SK-N-MC (cell line): ENCODE data around the gene TALDO1.

Source experiments
- DNase-seq: peaks from one replicate; pipeline ENCODE4 v3.0.0-alpha.2; 2011; ENCODE audit warnings: low read depth, low spot score
- H3K27ac ChIP-seq: fragments of 200-600 bp; sonication (generic); 2 replicates; pipeline ENCODE4 v1.5.1; 2016; ENCODE audit warnings: mixed run types
- H3K36me3 ChIP-seq: fragments of 200-600 bp; sonication (generic); 2 replicates; pipeline ENCODE4 v1.6.1; 2017; ENCODE audit warnings: antibody characterized with exemption, low read length, mixed read lengths; ENCODE audit not compliant: insufficient read depth
- H3K4me3 ChIP-seq: fragments of 200-600 bp; sonication (generic); 2 replicates; pipeline ENCODE4 v1.5.1; 2016
- H3K9ac ChIP-seq: fragments of 200-600 bp; sonication (generic); 2 replicates; pipeline ENCODE4 v1.8.0; 2017; ENCODE audit warnings: mixed run types, mixed read lengths; ENCODE audit not compliant: insufficient read length
- H3K9me3 ChIP-seq: fragments of 200-600 bp; sonication (generic); 2 replicates; pipeline ENCODE4 v1.6.1; 2017; ENCODE audit warnings: low read depth, mild to moderate bottlenecking, antibody characterized with exemption, low read length, moderate library complexity, mixed read lengths
- EZH2 ChIP-seq: fragments of 200-600 bp; sonication (generic); IDR thresholded peaks from one replicate; pipeline ENCODE4 v1.6.1; 2017; ENCODE audit warnings: antibody characterized with exemption
- FOXP2 ChIP-seq: optimal IDR thresholded peaks from 2 replicates; pipeline ENCODE3; 2011; ENCODE audit warnings: mild to moderate bottlenecking, moderate library complexity; ENCODE audit not compliant: insufficient read depth; ENCODE audit errors: extremely low read length, control extremely low read depth
- POLR2AphosphoS5 ChIP-seq: IDR thresholded peaks from 2 replicates; pipeline ENCODE4 v1.6.1; 2012; ENCODE audit warnings: mild to moderate bottlenecking, low read depth, low read length, borderline replicate concordance

TALDO1 gene

DNA sequence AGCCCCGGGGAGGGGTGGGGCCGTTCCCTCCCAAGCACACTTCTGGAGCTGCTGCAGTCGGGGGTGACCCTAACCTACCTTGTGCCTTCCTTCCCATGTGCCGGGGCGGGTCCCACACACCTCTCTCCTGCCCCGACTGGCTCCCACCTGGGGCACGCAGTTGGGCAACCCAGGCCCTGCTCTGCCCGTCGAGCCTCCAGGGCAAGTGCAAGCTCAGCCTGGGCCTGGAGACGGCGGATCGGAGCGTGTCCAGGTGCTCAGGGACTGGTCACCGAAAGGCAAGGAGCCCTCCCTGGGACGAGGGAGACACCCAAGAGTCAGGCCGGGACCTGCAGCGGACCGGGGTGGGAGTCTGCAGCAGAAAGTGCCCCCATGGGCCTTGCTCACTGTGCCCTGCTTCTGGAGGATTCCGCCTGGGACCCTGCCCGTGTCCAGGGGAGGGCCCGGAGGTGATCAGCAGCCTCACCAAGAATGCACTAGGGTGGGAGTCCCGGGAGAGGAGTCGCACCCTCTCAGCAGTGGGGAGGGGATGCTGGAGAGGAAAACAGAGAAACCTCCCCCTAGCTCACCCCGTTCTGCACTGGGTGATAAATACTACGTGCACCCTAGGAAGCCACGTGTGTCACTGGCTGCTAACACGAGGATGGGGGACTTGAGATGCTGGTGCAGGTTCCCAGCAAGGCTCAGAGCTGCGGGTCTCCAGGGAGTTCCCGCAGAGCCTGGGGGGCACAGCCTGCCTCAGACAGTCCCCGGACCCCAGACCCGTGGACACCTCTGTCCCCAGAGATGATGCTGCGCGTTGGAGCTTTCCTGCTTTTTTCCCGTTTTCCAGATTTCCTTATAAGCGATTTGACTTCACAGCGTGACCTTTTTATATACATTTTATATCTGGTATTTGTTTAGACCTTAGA lies 35.3 kb downstream of the TALDO1 start:
- H3K27ac ChIP-seq, result no peak overlapping the region

DNA sequence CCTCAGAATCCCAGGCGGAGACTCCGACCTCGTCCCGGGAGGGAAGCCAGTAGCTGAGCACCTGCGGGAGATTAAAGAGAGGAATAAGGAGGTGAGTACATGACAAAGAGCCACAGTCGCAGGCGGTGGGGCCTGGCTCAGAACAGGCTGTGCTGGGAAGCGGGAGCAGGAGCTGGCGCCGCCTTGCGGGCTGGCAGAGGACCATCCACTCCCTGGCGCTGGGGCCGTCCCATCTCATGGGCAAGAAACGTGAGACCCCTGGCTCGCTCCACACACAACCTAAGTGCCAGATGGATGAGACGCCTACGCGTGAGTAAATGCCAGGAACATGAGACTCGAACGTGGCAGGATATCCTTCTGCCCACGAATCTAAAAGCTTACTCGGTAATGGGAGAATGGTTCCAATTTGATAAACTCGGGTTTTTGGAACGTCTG lies 36.3 kb downstream of the TALDO1 start:
- no peaks in the 10 kb centered on the region for H3K36me3 ChIP-seq
- TF ChIP-seq EZH2, result no peak
- peak; percentile 13; the same call in 1 of the 2 replicates for TF ChIP-seq POLR2AphosphoS5
- no peak for TF ChIP-seq FOXP2
- no peak overlapping the region for H3K9ac ChIP-seq
- H3K27ac ChIP-seq, result no peak overlapping the region
- DNase-seq, result peak; percentile 18
- no peaks in the 10 kb centered on the region for H3K9me3 ChIP-seq
- H3K4me3 ChIP-seq, result no peak overlapping the region

More for the DNA sequence above, 35.3 kb downstream of the TALDO1 start:
- Histone ChIP-seq H3K4me3 (no peak overlapping the region), H3K36me3 (no peaks in the 10 kb centered on the region), H3K9me3 (no peaks in the 10 kb centered on the region), H3K9ac (no peak overlapping the region)
- TF ChIP-seq POLR2AphosphoS5, result peak; percentile 44; the same call in 1 of the 2 replicates
- no peak for TF ChIP-seq EZH2
- no peak for DNase-seq

DNA sequence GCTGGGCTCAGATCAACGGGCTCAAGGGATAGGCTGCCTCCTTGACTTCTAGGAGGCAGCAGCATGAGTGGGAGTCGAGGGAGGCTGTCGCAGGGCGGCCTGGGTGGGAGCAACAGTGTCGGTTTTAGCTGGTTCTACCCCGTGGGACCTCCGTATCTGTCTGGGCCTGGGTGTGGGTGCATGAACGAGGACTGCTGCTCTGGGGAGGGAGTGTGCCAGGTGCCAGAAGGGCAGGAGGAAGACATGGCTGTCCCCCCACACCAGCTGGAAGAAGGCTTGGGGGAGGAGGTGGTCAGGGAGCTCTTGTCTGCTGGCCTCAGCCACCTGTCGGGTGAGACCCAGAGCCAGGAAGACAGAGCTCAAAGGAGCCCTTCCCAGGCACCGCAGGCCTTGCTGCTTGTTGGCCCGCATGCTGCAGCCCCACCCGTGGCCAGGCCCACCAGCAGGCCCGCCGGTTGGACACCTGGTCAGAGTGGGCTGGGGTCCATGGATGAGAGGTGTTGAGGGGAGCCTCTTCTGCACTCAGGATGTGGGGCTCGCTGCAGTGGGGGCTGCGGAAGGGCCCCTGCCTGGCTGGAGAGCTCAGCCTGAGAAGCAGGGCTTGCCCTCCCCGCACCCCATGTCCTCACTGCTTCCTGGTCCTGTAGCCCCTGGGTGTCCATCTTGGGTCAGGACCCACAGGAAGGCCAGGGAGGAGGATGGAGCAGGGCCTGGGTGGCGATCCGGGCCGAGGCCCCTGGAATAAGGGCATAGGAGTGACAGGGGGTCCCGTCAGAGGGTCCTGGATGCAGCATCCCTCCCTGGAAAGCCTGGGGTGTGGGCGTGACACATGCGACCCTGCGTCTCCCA lies 39.2 kb downstream of the TALDO1 start:
- no peak for DNase-seq
- TF ChIP-seq POLR2AphosphoS5 (no peak), FOXP2 (no peak), EZH2 (no peak)
- Histone ChIP-seq H3K36me3 (no peaks in the 10 kb centered on the region), H3K9ac (no peak overlapping the region), H3K9me3 (no peaks in the 10 kb centered on the region), H3K27ac (no peak overlapping the region), H3K4me3 (no peak overlapping the region)

DNA sequence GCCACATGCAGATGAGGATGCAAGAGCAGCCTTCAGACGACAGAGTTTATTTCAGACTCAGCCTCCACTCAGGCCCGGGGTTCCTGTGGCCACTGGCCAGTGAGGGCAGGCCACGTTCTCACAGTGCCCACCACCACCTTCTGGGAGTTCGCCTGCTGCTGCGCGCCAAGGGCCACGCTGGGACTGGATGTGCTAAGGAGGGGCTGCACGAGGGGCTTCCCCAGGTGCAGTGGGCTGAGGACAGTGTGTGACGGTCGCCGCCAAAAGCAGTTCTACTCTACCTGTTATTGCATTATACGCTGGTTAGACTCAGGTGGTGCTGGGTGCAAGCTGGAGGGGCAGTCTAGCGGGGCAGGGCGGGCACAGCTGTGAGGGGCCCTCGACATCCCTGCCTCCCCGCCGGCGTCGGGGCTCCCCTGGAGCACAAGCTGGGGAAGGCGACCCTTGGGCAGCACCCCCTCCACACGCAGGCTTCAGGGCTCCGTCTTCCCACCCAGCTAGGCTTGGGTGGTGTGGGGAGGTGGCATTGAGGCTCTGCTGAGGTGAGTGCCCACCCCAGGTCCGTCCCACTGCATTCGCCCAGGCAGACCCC lies 39.9 kb downstream of the TALDO1 start:
- no peak overlapping the region for H3K9ac ChIP-seq
- no peak overlapping the region for H3K27ac ChIP-seq
- H3K4me3 ChIP-seq, result no peak overlapping the region
- no peaks in the 10 kb centered on the region for H3K36me3 ChIP-seq
- no peak for DNase-seq
- TF ChIP-seq EZH2 (no peak), POLR2AphosphoS5 (no peak), FOXP2 (no peak)
- H3K9me3 ChIP-seq, result no peaks in the 10 kb centered on the region

DNA sequence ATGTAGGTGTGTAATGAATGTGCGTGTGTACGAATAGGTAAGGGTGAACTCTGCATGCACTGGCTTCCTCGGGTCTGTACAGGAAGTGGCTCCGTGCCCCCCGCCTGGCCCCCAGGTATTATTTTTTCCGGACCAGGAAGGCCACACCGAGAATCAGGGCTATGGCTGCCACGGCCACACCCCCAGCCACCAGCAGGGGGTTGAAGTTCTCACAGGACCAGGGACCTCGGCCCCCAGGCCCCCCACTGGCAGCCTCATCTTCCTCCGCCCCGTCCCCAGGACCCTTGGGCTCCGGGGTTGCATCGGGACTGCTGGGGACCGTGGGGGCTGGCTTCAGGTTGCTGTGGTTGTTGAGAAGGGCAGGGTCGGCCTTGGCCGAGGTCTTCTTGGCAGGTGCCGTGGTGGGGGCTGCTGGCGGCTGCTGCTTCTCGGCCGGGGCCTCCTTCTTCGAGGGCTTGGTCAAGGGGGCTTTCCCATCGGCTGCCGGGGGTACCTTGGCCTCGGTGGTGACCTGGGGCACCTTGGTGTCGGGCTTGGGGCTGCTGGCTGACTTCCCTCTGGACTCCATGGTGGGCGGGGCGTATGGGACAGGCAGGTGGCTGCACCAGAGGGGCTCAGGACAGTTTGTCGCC lies 40.9 kb downstream of the TALDO1 start:
- no peak overlapping the region for H3K27ac ChIP-seq
- no peaks in the 10 kb centered on the region for H3K9me3 ChIP-seq
- no peak overlapping the region for H3K4me3 ChIP-seq
- no peaks in the 10 kb centered on the region; the same call in 1 of the 2 replicates for H3K36me3 ChIP-seq
- no peak overlapping the region for H3K9ac ChIP-seq
- no peak for DNase-seq
- TF ChIP-seq FOXP2 (no peak), POLR2AphosphoS5 (no peak), EZH2 (no peak)

DNA sequence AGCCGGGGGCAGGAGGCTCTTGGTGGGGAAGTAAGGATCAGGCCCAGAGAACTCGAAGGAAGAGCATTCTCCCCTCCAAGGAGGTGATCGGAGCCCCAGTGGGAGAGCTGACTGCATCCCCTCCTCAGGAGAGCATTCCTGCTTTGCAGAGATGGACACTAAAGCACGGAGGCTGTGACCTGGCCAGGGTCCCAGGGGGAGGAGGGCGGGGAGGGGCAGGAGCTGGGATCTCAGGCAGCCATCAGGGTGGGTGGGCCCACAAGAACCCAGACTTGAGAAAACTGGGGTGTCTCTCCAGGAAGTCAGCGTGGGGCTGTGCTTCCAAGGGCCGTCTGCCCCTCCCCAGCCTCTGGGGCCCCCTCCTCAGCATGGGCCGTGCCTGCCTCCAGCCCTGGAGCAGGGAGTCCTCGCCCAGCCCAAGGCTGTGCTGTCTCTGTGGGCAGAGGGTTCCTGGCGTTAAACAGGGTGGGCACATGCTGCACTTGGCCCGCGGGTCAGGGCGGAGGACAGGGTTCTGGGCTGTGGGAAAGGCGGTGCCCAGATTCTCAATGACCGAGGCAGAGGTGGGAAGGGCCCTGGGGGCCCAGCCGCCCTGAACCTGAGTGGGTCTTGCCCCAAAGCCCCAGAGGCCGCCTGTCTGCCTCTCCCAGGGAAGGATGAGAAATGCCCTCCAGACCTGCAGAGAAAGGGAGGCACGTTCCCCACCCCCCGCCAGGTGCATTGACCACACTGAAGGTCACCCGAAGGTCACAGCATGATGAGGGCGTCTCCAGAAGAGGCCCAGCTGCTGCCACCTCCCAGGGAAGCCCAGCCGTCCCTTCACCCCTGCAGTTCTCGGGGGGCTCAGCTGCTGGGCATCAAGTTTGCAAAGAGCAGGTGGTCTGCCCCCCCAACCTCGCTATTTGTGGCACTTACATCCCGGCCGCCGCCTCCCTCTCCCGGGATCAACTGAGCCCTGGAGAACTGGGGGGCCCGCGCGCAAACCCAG lies 42.0 kb downstream of the TALDO1 start:
- Histone ChIP-seq H3K27ac (no peak overlapping the region), H3K4me3 (no peak overlapping the region), H3K36me3 (no peaks in the 10 kb centered on the region; the same call in 1 of the 2 replicates), H3K9ac (no peak overlapping the region), H3K9me3 (no peaks in the 10 kb centered on the region)
- TF ChIP-seq FOXP2 (no peak), EZH2 (no peak), POLR2AphosphoS5 (no peak)
- no peak for DNase-seq

DNA sequence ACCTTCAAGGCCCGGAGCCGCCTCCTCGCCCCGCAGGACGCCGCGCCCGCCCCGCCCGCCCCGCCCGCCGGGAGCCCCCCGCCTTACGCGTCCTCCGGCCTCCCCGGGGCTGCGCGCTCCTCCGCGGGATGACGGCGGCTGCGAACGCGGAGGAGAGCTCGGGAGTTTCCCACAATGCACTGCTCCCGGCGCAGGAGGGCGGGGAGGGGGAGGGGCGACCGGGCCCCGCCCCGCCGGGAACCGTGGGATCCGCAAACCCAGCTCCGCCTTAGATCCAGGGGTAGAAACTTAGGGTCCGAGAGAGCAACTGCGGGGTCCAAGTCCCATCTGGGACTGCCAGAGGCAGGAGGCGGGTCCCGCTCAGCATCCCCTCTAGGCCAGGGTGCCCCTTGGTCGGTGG lies 42.7 kb downstream of the TALDO1 start, which contains the start of gene CEND1:
TSS of gene CEND1 (minus strand) at position 148 of the 400 bp plus-strand sequence. CDS start 1,514 bp downstream, outside the sequence.
- TF ChIP-seq POLR2AphosphoS5 (no peak), FOXP2 (no peak), EZH2 (no peak)
- DNase-seq, result no peak
- H3K4me3 ChIP-seq, result no peak within 1 kb of the TSS
- no peak within 1 kb of the TSS for H3K27ac ChIP-seq
- H3K9me3 ChIP-seq, result no peaks in the 10 kb centered on the region
- H3K36me3 ChIP-seq, result no peaks in the 10 kb centered on the region; the same call in 1 of the 2 replicates
- no peak within 1 kb of the TSS for H3K9ac ChIP-seq
